IMR-90 (cell line): ENCODE data around the gene IFI27L1. TPM values are rescaled to one million over a fixed set of nuclear protein-coding genes. Genes with fewer than 3 reads are reported as not detected.

ENCODE experiments used
- ATAC-seq: fragments of 200-7000 bp; cut with Tn5 transposase; 2 replicates; pipeline ENCODE4 v1.9.1; 2020; ENCODE audit warnings: low read depth, mild to moderate bottlenecking, moderate library complexity
- BruUV-seq: library from RNA; stranded (reverse); fragments of 400-500 nt; replicated peaks from 2 replicates; lab custom pipeline; 2021; lab: Mats Ljungman, UMichigan
- CTCF ChIA-PET: fragments of 300-600 bp; formaldehyde crosslinking; extraction: SDS; loops from one replicate; lab custom pipeline; 2021; ENCODE audit warnings: antibody characterized with exemption; lab: Yijun Ruan, JAX
- POLR2A ChIA-PET: fragments of 300-600 bp; sonication (Branson Sonifier 250); formaldehyde crosslinking; loops from one replicate; lab custom pipeline; 2022; ENCODE audit warnings: antibody characterized with exemption; ENCODE audit not compliant: unreplicated experiment; lab: Charles Lee
- DNase-seq: peaks from one replicate; pipeline ENCODE4 v3.0.0; 2013
- H2AFZ ChIP-seq: replicated peaks from 2 replicates; pipeline ENCODE3; 2013; ENCODE audit warnings: low read length, mild to moderate bottlenecking; ENCODE audit not compliant: poor library complexity
- H2AK5ac ChIP-seq: 2 replicates; pipeline ENCODE4 v1.6.1; 2013; ENCODE audit warnings: low read depth, low read length, inconsistent platforms
- H2AK9ac ChIP-seq: replicated peaks from 2 replicates; pipeline ENCODE3; 2013; ENCODE audit warnings: mild to moderate bottlenecking, low read depth, low read length, moderate library complexity; ENCODE audit not compliant: poor library complexity
- H2BK120ac ChIP-seq: 2 replicates; pipeline ENCODE4 v1.6.1; 2013; ENCODE audit warnings: low read depth, low read length, inconsistent platforms
- H2BK15ac ChIP-seq: 3 replicates; pipeline ENCODE4 v1.6.1; 2013; ENCODE audit warnings: low read depth, low read length, inconsistent platforms
- H2BK20ac ChIP-seq: 2 replicates; pipeline ENCODE4 v1.6.1; 2013; ENCODE audit warnings: low read depth, mild to moderate bottlenecking, inconsistent platforms, low read length, moderate library complexity
- H2BK5ac ChIP-seq: 2 replicates; pipeline ENCODE4 v1.6.1; 2013; ENCODE audit warnings: mild to moderate bottlenecking, low read depth, low read length, inconsistent platforms; ENCODE audit not compliant: poor library complexity, severe bottlenecking
- H3K14ac ChIP-seq: replicated peaks from 2 replicates; pipeline ENCODE4 v1.6.1; 2013; ENCODE audit warnings: low read depth, low read length, inconsistent platforms
- H3K18ac ChIP-seq: 2 replicates; pipeline ENCODE4 v1.6.1; 2013; ENCODE audit warnings: low read depth, low read length, control low read depth
- H3K23ac ChIP-seq: 2 replicates; pipeline ENCODE4 v1.6.1; 2013; ENCODE audit warnings: low read depth, low read length, inconsistent platforms
- H3K27ac ChIP-seq: 2 replicates; pipeline ENCODE4 v1.5.1; 2013; ENCODE audit warnings: mild to moderate bottlenecking, control low read depth, low read length; ENCODE audit not compliant: insufficient read depth
- H3K27me3 ChIP-seq: 2 replicates; pipeline ENCODE4 v1.6.1; 2013; ENCODE audit warnings: low read length; ENCODE audit not compliant: control insufficient read depth, insufficient read depth
- H3K36me3 ChIP-seq: 2 replicates; pipeline ENCODE4 v1.6.1; 2013; ENCODE audit warnings: low read length, mixed read lengths; ENCODE audit not compliant: control insufficient read depth, insufficient read depth
- H3K4ac ChIP-seq: 2 replicates; pipeline ENCODE4 v1.6.1; 2013; ENCODE audit warnings: low read depth, low read length, inconsistent platforms
- H3K4me1 ChIP-seq: 2 replicates; pipeline ENCODE4 v1.6.1; 2013; ENCODE audit warnings: low read length, mixed read lengths; ENCODE audit not compliant: control insufficient read depth, insufficient read depth
- H3K4me2 ChIP-seq: 2 replicates; pipeline ENCODE4 v1.6.1; 2013; ENCODE audit warnings: low read depth, mild to moderate bottlenecking, control low read depth, low read length, moderate library complexity
- H3K4me3 ChIP-seq: 2 replicates; pipeline ENCODE4 v1.5.1; 2013; ENCODE audit warnings: low read depth, mild to moderate bottlenecking, control low read depth, low read length, moderate library complexity; ENCODE audit not compliant: insufficient read depth
- H3K56ac ChIP-seq: 2 replicates; pipeline ENCODE4 v1.6.1; 2013; ENCODE audit warnings: low read length, inconsistent platforms; ENCODE audit not compliant: insufficient read depth; ENCODE audit errors: extremely low read depth
- H3K79me1 ChIP-seq, 2 experiments: 2 replicates each; pipeline ENCODE4 v1.6.1; 2013; ENCODE audit warnings: low read length in 2 of 2, inconsistent platforms in 1 of 2, low read depth in 1 of 2
- H3K9ac ChIP-seq: 2 replicates; pipeline ENCODE4 v1.6.1; 2013; ENCODE audit warnings: low read depth, low read length, control low read depth
- H3K9me1 ChIP-seq: 2 replicates; pipeline ENCODE4 v1.6.1; 2013; ENCODE audit warnings: low read length, inconsistent platforms; ENCODE audit not compliant: insufficient read depth
- H3K9me3 ChIP-seq: 2 replicates; pipeline ENCODE4 v1.6.1; 2013; ENCODE audit warnings: low read length; ENCODE audit not compliant: control insufficient read depth, insufficient read depth
- H4K20me1 ChIP-seq: 2 replicates; pipeline ENCODE4 v1.6.1; 2013; ENCODE audit warnings: low read length, inconsistent platforms; ENCODE audit not compliant: insufficient read depth
- H4K5ac ChIP-seq: 2 replicates; pipeline ENCODE4 v1.6.1; 2013; ENCODE audit warnings: mild to moderate bottlenecking, low read depth, low read length, control low read depth
- H4K8ac ChIP-seq, 2 experiments: 2 replicates each; pipeline ENCODE4 v1.6.1; 2013; ENCODE audit warnings: low read depth in 2 of 2, low read length in 2 of 2, control low read depth in 1 of 2, inconsistent platforms in 1 of 2
- H4K91ac ChIP-seq: 2 replicates; pipeline ENCODE4 v1.6.1; 2013; ENCODE audit warnings: low read depth, low read length, inconsistent platforms; ENCODE audit not compliant: insufficient read depth
- BHLHE40 ChIP-seq: fragments of 150-350 bp; IDR thresholded peaks from 2 replicates; pipeline ENCODE4 v1.6.1; 2016; ENCODE audit warnings: mild to moderate bottlenecking, low read depth, low read length
- CEBPB ChIP-seq: IDR thresholded peaks from 2 replicates; pipeline ENCODE4 v1.6.1; 2012; ENCODE audit warnings: low read depth, low read length, improper control_type of control experiment
- CHD1 ChIP-seq: IDR thresholded peaks from 2 replicates; pipeline ENCODE4 v1.6.1; 2012; ENCODE audit warnings: low read depth, low read length, improper control_type of control experiment
- FOS ChIP-seq: fragments of 150-350 bp; IDR thresholded peaks from 2 replicates; pipeline ENCODE4 v1.6.1; 2016; ENCODE audit warnings: low read depth, low read length
- MAFK ChIP-seq: IDR thresholded peaks from 2 replicates; pipeline ENCODE4 v1.6.1; 2012; ENCODE audit warnings: low read depth, low read length, improper control_type of control experiment
- MAZ ChIP-seq: IDR thresholded peaks from 2 replicates; pipeline ENCODE4 v1.6.1; 2012; ENCODE audit warnings: low read depth, mild to moderate bottlenecking, low read length, improper control_type of control experiment, moderate library complexity, borderline replicate concordance
- MXI1 ChIP-seq: IDR thresholded peaks from 2 replicates; pipeline ENCODE4 v1.6.1; 2012; ENCODE audit warnings: low read depth, mild to moderate bottlenecking, low read length, moderate library complexity, borderline replicate concordance
- NFE2L2 ChIP-seq: fragments of 150-350 bp; IDR thresholded peaks from 2 replicates; pipeline ENCODE4 v1.6.1; 2016; ENCODE audit warnings: low read depth, mild to moderate bottlenecking, low read length
- POLR2A ChIP-seq: IDR thresholded peaks from 2 replicates; pipeline ENCODE4 v1.6.1; 2012; ENCODE audit warnings: mild to moderate bottlenecking, low read depth, low read length
- RAD21 ChIP-seq: IDR thresholded peaks from 2 replicates; pipeline ENCODE4 v1.6.1; 2012; ENCODE audit warnings: low read length, improper control_type of control experiment
- RCOR1 ChIP-seq: IDR thresholded peaks from 2 replicates; pipeline ENCODE4 v1.6.1; 2012; ENCODE audit warnings: mild to moderate bottlenecking, low read length, improper control_type of control experiment; ENCODE audit not compliant: insufficient replicate concordance
- RFX5 ChIP-seq: IDR thresholded peaks from 2 replicates; pipeline ENCODE4 v1.8.0; 2012; ENCODE audit warnings: low read depth, mild to moderate bottlenecking, low read length, moderate library complexity
- SMC3 ChIP-seq: fragments of 150-350 bp; IDR thresholded peaks from 2 replicates; pipeline ENCODE4 v1.6.1; 2016; ENCODE audit warnings: low read depth, mild to moderate bottlenecking, antibody characterized with exemption, low read length, moderate library complexity
- WGBS, 2 experiments: methylation state at CpG; one replicate each; pipeline versions ENCODE4 v1.1.5 to v1.1.7; 2013; ENCODE audit warnings: missing lambda C conversion rate in 2 of 2; ENCODE audit not compliant: insufficient read length in 1 of 2; ENCODE audit errors: extremely low coverage in 2 of 2; 5-methylcytosine and 5-hydroxymethylcytosine counted together
- dilution Hi-C: fragments of 300-500 bp; cut with HindIII; formaldehyde crosslinking; loops from one replicate; pipeline ENCODE4 v1.14.3; 2018; ENCODE audit warnings: low sequenced_read_pairs; ENCODE audit not compliant: unreplicated experiment
- in situ Hi-C: fragments of 300-500 bp; cut with MboI; formaldehyde crosslinking; loops from 3 replicates; pipeline ENCODE4 v1.14.3; 2019; ENCODE audit warnings: low sequenced_read_pairs, inconsistent platforms, mixed read lengths
- intact Hi-C: fragments of 100-400 bp; cut with micrococcal nuclease; formaldehyde crosslinking; loops from 2 replicates; pipeline ENCODE4 v1.10.0; 2022
- polyA plus RNA-seq, 3 experiments: library from polyadenylated mRNA; depleted of rRNA; stranded (reverse); fragments of >200 nt; gene quantifications; 2 replicates each; pipeline ENCODE4 v1.2.3, GENCODE V29; 2012; ENCODE audit warnings: low replicate concordance in 1 of 3
- total RNA-seq: library from RNA; depleted of rRNA; stranded (reverse); fragments of >200 nt; gene quantifications from 2 replicates; pipeline ENCODE4 v1.2.3, GENCODE V29; 2012
- TF ChIP-seq, protein P1 (sequence below): conservative IDR thresholded peaks from 2 replicates; pipeline ENCODE4 v1.5.1; 2012; ENCODE audit warnings: mild to moderate bottlenecking, low read depth, low read length, improper control_type of control experiment
- TF ChIP-seq, protein P2 (sequence below): fragments of 150-350 bp; IDR thresholded peaks from 2 replicates; pipeline ENCODE4 v1.6.1; 2017; ENCODE audit warnings: mild to moderate bottlenecking, antibody characterized with exemption, low read length, low read depth
- TF ChIP-seq, protein P3 (sequence below): fragments of 150-350 bp; IDR thresholded peaks from 2 replicates; pipeline ENCODE4 v1.6.1; 2016; ENCODE audit warnings: low read depth, mild to moderate bottlenecking, low read length, moderate library complexity, borderline replicate concordance

Gene IFI27L1
- total and polyA plus RNA-seq, 2 of the 4 experiments (the other 2 are of a cell fraction): 13.3 to 24.3 TPM

DNA sequence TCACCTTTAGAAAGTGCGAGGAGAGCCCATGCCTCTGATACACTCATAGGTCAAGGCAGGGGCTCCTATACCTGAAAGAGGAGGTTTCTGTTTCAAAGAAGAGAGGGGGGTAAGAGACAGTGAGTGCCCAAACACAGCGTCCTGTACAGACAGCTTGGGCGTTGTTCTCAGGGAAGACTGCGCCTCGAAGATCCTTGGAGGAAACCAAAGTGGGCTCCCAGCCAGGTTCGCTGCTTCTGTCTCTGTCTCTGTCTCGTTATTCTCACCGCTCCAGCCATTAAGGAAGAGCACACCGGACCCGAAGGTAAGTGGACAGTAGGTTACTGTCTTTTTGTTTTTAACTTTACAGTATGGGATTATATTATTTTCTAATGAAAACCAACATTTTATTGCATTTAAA lies 23.6 kb downstream of the IFI27L1 start:
- CTCF ChIA-PET: no interaction called here
- TF ChIP-seq FOS: no peak
- TF ChIP-seq RFX5: no peak
- TF ChIP-seq MAFK: no peak
- TF ChIP-seq CEBPB: no peak
- TF ChIP-seq NFE2L2: no peak
- no peak for TF ChIP-seq RAD21
- TF ChIP-seq, protein P1, sequence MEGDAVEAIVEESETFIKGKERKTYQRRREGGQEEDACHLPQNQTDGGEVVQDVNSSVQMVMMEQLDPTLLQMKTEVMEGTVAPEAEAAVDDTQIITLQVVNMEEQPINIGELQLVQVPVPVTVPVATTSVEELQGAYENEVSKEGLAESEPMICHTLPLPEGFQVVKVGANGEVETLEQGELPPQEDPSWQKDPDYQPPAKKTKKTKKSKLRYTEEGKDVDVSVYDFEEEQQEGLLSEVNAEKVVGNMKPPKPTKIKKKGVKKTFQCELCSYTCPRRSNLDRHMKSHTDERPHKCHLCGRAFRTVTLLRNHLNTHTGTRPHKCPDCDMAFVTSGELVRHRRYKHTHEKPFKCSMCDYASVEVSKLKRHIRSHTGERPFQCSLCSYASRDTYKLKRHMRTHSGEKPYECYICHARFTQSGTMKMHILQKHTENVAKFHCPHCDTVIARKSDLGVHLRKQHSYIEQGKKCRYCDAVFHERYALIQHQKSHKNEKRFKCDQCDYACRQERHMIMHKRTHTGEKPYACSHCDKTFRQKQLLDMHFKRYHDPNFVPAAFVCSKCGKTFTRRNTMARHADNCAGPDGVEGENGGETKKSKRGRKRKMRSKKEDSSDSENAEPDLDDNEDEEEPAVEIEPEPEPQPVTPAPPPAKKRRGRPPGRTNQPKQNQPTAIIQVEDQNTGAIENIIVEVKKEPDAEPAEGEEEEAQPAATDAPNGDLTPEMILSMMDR: no peak
- TF ChIP-seq BHLHE40: no peak
- TF ChIP-seq MAZ: no peak
- TF ChIP-seq, protein P2, sequence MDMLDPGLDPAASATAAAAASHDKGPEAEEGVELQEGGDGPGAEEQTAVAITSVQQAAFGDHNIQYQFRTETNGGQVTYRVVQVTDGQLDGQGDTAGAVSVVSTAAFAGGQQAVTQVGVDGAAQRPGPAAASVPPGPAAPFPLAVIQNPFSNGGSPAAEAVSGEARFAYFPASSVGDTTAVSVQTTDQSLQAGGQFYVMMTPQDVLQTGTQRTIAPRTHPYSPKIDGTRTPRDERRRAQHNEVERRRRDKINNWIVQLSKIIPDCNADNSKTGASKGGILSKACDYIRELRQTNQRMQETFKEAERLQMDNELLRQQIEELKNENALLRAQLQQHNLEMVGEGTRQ: no peak
- no peak for TF ChIP-seq POLR2A
- TF ChIP-seq MXI1: no peak
- TF ChIP-seq RCOR1: no peak
- no peak for TF ChIP-seq SMC3
- TF ChIP-seq CHD1: no peak
- TF ChIP-seq, protein P3, sequence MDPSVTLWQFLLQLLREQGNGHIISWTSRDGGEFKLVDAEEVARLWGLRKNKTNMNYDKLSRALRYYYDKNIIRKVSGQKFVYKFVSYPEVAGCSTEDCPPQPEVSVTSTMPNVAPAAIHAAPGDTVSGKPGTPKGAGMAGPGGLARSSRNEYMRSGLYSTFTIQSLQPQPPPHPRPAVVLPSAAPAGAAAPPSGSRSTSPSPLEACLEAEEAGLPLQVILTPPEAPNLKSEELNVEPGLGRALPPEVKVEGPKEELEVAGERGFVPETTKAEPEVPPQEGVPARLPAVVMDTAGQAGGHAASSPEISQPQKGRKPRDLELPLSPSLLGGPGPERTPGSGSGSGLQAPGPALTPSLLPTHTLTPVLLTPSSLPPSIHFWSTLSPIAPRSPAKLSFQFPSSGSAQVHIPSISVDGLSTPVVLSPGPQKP: no peak

More for the DNA sequence above, 23.6 kb downstream of the IFI27L1 start:
- no peak overlapping the region for H3K56ac ChIP-seq
- no peaks in the 10 kb centered on the region for H3K9me3 ChIP-seq
- no peak overlapping the region for H3K4me2 ChIP-seq
- no peak overlapping the region for H4K91ac ChIP-seq
- H2BK15ac ChIP-seq: no peak overlapping the region
- peaks cover 10% of the 10 kb centered on the region for H3K9me1 ChIP-seq
- in situ Hi-C loops (no loop called here), intact Hi-C loops (no loop called here), dilution Hi-C loops (no loop called here)
- no peak overlapping the region for H4K8ac ChIP-seq
- H2BK5ac ChIP-seq: no peak overlapping the region
- no peaks in the 10 kb centered on the region; a peak in 1 of 4 replicates for H3K79me1 ChIP-seq
- no peak overlapping the region for H3K23ac ChIP-seq
- H3K27me3 ChIP-seq: no peaks in the 10 kb centered on the region
- H4K20me1 ChIP-seq: 0 out of 2 replicates have a peak, but pooled peaks cover 8% of the 10 kb centered on the region
- H3K4me3 ChIP-seq: no peak overlapping the region
- no peak overlapping the region for H4K5ac ChIP-seq
- no peak overlapping the region for H3K9ac ChIP-seq
- ATAC-seq (no peak), DNase-seq (no peak)
- H3K4ac ChIP-seq: no peak overlapping the region
- no peak overlapping the region for H3K27ac ChIP-seq
- no peaks in the 10 kb centered on the region; the same call in 1 of the 2 replicates for H3K36me3 ChIP-seq
- no peak overlapping the region for H2AFZ ChIP-seq
- no peak overlapping the region for H2AK5ac ChIP-seq
- peaks cover 5% of the 10 kb centered on the region; the same call in 1 of the 2 replicates for H3K4me1 ChIP-seq
- H3K14ac ChIP-seq: no peak overlapping the region
- H3K18ac ChIP-seq: no peak overlapping the region
- no TSS peak for BruUV-seq
- H2BK20ac ChIP-seq: no peak overlapping the region
- no peak overlapping the region for H2AK9ac ChIP-seq
- no peak overlapping the region for H2BK120ac ChIP-seq
- WGBS, 2 experiments: 90% methylated on average over 2 of the region's 10 CpGs; no CpG with 5 or more reads in 1 of the 2 experiments
- POLR2A ChIA-PET: no interaction called here
